Activated CD8-positive, alpha-beta memory T cell treated with anti-CD3 and anti-CD28 coated beads for 4 hours (primary cell): ENCODE data around the gene NET1.
"Not testable (repeated sequence)": the region's sequence is repeated elsewhere in the genome, so short reads cannot be mapped to it uniquely, and the experiment has no call there.

Experiments used
- DNase-seq, 2 donors: peaks; one replicate each; pipeline ENCODE4 v3.0.0-alpha.2; 2020; ENCODE audit warnings: low read depth in 2 of 2

The NET1 gene

GRCh38 chr10:5412277-5412941 is at the start of gene NET1:
TSS of gene NET1 (plus strand) at chr10:5412557. CDS start at chr10:5412693, 136 bp downstream.
- DNase-seq = peak; percentile 17 to 21

- DNase-seq = no peak
Measured at GRCh38 chr10:5362873-5363272, 49.5 kb upstream of the NET1 start.

GRCh38 chr10:5364374-5364773 is 48.0 kb upstream of the NET1 start:
- no peak for DNase-seq

GRCh38 chr10:5364890-5365338 is 47.4 kb upstream of the NET1 start, which contains the start of gene UCN3:
TSS of gene UCN3 (plus strand) at chr10:5364966. CDS start at chr10:5373721, 8,755 bp downstream.
- no peak for DNase-seq

- DNase-seq = no peak
Measured at GRCh38 chr10:5365928-5366327, 46.4 kb upstream of the NET1 start.

DNA sequence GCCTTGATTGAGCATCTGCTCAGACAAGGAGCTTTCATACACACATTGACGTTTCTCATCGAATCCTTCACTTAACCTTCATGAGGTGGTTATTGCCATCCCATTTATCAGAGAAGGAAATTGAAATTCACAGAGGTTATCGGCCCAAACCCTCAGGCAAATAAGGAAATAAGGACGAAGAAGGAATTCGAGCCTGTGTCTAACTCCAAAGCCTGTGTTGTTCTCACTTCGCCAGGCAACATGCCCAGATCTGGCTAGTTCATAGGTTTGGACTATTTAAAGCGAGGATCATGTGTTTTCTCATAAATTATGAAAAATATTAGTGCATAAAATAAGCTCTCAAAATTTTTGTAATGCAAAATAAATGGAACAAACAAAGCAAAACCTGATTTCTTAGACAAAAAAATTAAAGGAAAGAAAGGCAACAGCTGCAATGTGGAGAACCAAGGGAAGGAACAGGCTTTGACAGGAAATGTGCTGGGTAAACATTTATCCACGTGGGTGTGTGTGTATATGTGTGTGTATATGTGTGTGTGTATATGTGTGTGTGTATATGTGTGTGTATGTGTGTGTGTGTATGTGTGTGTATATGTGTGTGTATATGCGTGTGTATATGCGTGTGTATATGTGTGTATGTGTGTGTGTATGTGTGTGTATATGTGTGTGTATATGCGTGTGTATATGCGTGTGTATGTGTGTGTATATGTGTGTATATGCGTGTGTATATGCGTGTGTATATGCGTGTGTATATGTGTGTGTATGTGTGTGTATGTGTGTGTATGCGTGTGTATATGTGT is 42.8 kb upstream of the NET1 start:
- DNase-seq = no peak

DNA sequence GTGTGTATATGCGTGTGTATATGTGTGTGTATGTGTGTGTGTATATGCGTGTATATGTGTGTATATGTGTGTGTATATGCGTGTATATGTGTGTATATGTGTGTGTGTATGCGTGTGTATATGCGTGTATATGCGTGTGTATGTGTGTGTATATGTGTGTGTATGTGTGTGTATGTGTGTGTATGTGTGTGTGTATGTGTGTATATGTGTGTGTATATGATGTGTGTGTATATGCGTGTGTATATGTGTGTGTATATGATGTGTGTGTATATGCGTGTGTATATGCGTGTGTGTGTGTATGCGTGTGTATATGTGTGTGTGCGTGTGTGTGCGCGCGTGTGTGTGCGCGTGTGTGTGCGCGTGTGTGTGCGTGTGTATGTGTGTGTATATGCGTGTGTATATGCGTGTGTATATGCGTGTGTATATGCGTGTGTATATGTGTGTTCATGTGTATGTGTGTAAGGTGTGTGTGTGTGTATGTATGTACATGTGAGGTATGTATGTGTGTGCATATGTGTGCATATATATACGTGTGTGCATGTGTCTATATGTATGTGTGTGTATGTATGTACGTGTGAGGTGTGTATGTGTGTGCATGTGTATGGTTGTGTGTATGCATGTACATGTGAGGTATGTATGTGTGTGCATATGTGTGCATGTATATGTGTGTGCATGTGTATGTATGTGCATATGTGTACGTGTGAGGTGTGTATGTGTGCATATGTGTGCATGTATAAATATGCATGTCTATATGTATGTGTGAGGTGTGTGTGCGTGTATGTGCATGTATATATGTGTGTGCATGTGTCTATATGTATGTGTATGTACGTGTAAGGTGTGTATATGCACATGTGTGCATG is 41.6 kb upstream of the NET1 start:
- DNase-seq = no peak

- DNase-seq = no peak
Measured at GRCh38 chr10:5373307-5373706, 39.0 kb upstream of the NET1 start.

DNA sequence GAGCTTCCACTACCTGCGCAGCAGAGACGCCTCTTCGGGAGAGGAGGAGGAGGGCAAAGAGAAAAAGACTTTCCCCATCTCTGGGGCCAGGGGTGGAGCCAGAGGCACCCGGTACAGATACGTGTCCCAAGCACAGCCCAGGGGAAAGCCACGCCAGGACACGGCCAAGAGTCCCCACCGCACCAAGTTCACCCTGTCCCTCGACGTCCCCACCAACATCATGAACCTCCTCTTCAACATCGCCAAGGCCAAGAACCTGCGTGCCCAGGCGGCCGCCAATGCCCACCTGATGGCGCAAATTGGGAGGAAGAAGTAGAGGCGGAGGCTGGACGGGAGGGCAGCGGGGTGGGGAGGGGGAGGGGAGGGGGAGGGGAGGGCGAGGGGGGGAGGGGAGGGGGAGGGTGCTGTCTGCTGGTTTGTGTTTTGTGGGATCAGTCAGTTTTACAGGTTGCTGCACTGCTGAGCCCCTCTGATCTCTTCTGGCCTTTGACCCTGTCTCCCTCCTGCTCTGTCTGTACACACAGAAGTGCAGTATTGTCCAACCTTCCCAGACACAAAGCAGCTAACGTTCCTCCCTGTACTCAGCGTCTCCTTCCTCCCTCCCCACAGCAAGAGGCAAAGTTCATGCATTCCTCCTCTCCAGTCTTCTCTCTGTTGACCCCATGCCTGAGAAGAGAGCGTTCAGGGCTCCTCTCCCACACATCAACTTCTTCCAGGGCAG is 38.3 kb upstream of the NET1 start:
- DNase-seq = no peak

GRCh38 chr10:5376450-5376849 is 35.9 kb upstream of the NET1 start:
- DNase-seq = no peak

DNA sequence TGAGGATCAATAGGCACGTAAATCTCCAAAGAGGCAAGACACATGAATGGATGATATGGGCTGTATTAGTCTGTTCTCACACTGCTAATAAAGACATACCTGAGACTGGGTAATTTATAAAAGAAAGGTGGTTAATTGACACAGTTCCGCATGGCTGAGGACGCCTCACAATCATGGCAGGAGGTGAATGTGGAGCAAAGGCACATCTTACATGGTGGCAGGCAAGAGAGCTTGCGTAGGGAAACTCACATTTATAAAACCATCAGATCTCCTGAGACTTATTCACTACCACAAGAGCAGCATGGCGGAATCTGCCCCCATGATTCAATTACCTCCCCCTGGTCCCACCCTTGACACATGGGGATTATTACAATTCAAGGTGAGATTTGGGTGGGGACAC is 33.2 kb upstream of the NET1 start:
- DNase-seq = not testable (repeated sequence)

- DNase-seq = not testable (repeated sequence)
Measured at GRCh38 chr10:5380395-5380794, 32.0 kb upstream of the NET1 start.

DNA sequence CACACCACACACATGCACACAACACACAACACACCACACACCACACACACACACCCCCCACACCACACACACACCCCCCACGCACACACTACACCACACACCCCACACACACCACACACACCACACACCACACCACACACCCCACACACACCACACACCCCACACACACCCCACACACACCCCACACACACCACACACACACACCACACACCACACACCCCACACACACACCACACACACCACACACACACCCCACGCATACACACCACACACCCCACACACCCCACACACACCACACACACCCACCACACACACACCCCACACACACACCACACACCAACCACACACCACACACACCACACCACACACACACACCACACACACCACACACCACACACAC is 31.2 kb upstream of the NET1 start:
- no peak for DNase-seq

GRCh38 chr10:5385224-5385623 is 27.1 kb upstream of the NET1 start:
- DNase-seq = no peak

DNA sequence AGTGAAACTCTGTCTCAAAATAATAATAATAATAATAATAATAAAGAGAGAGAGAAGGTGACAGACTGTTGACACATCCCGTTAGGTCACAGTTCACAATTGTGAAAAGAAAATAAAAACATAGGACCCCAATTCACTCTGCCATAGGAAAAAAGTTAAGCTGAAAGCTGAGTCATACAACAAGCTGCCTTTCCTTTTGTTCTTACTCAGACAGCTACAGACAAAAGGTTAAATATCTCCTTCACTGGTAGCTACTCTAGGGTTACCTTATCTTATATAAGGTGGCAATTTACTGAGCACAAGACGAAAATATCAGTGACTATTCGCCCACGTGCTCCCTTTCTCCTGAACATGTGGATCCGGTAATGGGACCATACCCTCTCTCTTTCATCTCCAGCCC is 25.2 kb upstream of the NET1 start:
- DNase-seq = no peak

GRCh38 chr10:5390607-5391205 is 21.7 kb upstream of the NET1 start:
- DNase-seq = no peak

GRCh38 chr10:5391790-5392189 is 20.6 kb upstream of the NET1 start:
- no peak for DNase-seq

GRCh38 chr10:5393529-5393928 is 18.8 kb upstream of the NET1 start:
- no peak for DNase-seq

DNA sequence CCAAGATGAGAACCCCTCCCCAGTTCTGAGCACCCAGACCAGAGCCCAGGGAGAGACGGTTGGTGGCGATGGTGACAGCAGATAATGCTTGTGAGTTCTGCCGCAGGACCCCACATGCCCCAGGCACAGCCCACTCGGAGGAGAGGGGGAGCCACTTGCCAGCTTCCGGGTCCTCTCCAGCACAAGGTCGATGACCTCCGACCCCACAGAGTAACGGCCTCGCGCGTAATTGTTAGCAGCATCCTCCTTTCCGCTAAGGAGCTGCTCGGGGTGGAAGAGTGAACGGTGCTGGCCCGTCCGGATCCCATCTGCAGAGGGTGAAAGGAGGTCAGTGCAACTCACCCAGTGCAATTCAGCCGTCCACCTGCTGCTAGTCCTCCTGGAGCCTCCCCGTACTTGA is 17.2 kb upstream of the NET1 start:
- DNase-seq = no peak

- DNase-seq = no peak
Measured at GRCh38 chr10:5396556-5397300, 15.6 kb upstream of the NET1 start.
